Fibroblast of the aortic adventitia (primary cell): Measurements from ENCODE around the gene EYS. TPM values are rescaled to one million over a fixed set of nuclear protein-coding genes. Genes with fewer than 3 reads are reported as not detected.
"Not testable (repeated sequence)": the region's sequence is repeated elsewhere in the genome, so short reads cannot be mapped to it uniquely, and the experiment has no call there.

Experiments used
- DNase-seq: peaks from one replicate; pipeline ENCODE4 v3.0.0-alpha.2; 2010; ENCODE audit warnings: low read depth
- H3K4me3 ChIP-seq: 2 replicates; pipeline ENCODE4 v1.5.1; 2011; ENCODE audit warnings: low read depth, mild to moderate bottlenecking, control low read depth, low read length, moderate library complexity
- CTCF ChIP-seq: IDR thresholded peaks from 2 replicates; pipeline ENCODE4 v1.5.1; 2011; ENCODE audit warnings: mild to moderate bottlenecking, low read length, control low read depth, inconsistent platforms; ENCODE audit not compliant: insufficient read depth
- total RNA-seq: library from RNA; depleted of rRNA; stranded (reverse); fragments of >200 nt; gene quantifications from 2 replicates; pipeline ENCODE4 v1.2.3, GENCODE V29; 2012; ENCODE audit warnings: low replicate concordance

EYS gene
- total RNA-seq, 1 donor, result 0.09 TPM

- no peak for DNase-seq
- TF ChIP-seq CTCF, result no peak
- H3K4me3 ChIP-seq, result no peak overlapping the region
Measured at GRCh38 chr6:65045801-65046200, 661.2 kb downstream of the EYS start.

- H3K4me3 ChIP-seq, result no peak overlapping the region
- TF ChIP-seq CTCF, result no peak
- no peak for DNase-seq
Measured at GRCh38 chr6:65014006-65014405, 693.0 kb downstream of the EYS start.

DNA sequence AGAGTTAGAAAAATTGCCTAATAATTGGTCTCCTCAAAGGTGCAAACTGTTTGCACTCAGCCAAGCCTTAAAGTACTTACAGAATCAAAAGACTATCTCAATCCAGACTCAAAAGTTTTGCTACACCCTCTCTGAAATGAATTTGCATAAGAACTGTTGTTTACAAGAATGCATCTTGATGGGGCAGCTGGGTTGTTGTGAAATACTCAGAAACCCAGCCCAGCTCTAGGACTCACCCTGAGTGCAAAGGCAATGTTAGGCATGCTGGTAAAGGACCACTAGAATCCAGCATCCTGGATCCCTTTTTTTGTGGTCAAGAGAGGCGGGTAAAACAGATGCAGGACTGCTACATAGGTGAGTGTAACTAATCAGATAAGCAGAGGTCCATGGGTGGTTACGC, 700.2 kb downstream of the EYS start:
- DNase-seq, result no peak
- no peak for TF ChIP-seq CTCF
- no peak overlapping the region for H3K4me3 ChIP-seq

DNA sequence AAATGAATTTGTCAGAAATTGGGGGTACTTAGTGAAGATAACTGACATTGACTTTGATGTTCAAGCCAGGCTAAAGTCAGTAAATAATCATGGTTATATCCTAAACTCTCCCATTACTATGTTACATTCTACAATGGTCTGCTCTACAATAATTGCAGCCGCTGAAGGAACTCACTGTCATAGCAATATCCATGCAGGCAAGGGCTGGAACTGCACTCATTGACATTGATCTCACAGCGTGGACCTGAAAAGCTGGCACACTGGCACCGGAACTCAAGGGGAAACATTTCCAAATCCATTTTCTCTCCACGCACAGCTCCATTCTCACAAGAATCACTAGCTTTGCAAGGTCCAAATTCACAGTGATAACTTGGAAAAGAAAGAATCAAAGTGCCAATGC, 702.7 kb downstream of the EYS start:
- TF ChIP-seq CTCF, result no peak
- no peak overlapping the region for H3K4me3 ChIP-seq
- no peak for DNase-seq

GRCh38 chr6:65002882-65003281, 704.1 kb downstream of the EYS start:
- not testable (repeated sequence) for H3K4me3 ChIP-seq, DNase-seq

- no peak for DNase-seq
- H3K4me3 ChIP-seq, result no peak overlapping the region
- no peak for TF ChIP-seq CTCF
Measured at GRCh38 chr6:65000815-65001214, 706.2 kb downstream of the EYS start.

DNA sequence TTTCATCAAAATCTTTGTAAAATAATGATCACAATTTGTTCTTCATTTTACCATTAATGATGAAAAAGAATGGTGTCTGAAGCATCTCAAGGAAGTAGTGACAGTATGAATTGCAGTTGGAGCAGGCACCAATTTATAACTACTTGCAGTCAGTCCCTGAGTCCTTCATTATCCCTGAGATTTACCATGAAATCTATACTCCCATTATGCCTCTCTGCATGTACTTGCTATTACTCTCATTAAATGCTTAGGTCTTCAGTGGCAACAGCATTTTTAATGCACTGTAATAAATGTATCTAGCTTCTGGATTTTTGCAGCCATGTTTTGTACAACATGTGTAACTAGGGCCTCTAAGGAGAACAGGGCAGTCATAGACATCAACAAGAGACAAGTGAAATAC, 708.8 kb downstream of the EYS start:
- no peak for DNase-seq
- H3K4me3 ChIP-seq, result no peak overlapping the region
- TF ChIP-seq CTCF, result no peak
